HG02884 (cell line): ENCODE data around the gene IL23R.

ENCODE experiments used
- ATAC-seq: cut with Tn5 transposase; IDR thresholded peaks from one replicate; pipeline ENCODE4 v1.9.1; 2021; ENCODE audit warnings: mild to moderate bottlenecking, moderate library complexity; ENCODE audit not compliant: unreplicated experiment

The IL23R gene

GRCh38 chr1:67148516-67149178, 17.6 kb upstream of the IL23R start:
- no peak for ATAC-seq

DNA sequence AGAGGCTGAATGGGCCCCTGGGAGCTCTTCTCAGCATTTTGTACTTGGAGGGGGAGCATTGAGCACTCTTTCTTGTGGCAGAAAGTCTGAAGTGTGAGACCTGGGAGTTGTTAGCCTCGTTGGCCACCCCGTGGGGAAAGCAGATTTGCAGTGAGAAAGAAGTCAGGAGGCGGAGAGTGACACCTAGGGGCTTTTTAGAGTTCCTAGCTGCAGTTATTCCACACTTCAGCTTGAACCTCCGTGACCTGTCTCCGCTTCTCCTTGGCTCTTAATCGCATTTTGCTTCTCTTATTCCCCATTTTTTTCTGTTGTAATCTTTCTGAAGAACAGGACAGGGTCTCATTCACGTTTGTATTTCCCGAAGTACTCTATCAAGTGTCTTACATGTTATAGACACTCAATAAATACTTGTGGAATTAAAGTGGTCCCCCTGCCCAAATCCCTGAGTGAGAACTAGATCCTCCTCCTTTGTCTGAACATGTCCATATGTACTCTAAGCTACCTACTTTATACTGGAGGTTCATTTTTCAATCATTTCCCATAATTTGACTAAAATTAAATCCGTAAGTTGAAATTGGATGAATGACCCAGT, 17.0 kb upstream of the IL23R start:
- peak; percentile 85 for ATAC-seq

GRCh38 chr1:67150931-67151330, 15.3 kb upstream of the IL23R start:
- ATAC-seq, result no peak

DNA sequence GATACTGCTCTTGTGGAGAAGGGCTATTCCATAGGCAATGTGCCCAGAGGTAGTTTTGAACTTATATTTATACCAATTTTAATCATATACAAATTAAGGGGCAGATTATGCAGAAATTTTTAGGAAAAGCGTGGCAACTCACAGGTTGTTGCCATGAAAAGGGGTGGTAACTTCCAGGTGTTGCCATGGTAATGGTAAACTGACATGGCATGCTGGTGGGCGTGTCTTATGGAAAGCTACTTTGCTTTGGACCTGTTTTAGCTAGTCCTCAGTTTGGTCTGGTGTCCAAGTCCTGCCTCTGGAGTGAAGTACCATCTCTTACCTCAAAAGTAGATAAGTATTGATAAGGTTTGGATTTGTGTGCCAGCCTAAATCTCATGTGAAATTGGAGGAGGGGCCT, 7.9 kb upstream of the IL23R start:
- no peak for ATAC-seq

- no peak for ATAC-seq
Observed at GRCh38 chr1:67159233-67159632, 7.0 kb upstream of the IL23R start.

- peak; percentile 64 for ATAC-seq
Observed at GRCh38 chr1:67162954-67163353, 3.3 kb upstream of the IL23R start.

- no peak for ATAC-seq
Observed at GRCh38 chr1:67165468-67166041, 699 bp upstream of the IL23R start.

GRCh38 chr1:67169496-67169895, 3.2 kb downstream of the IL23R start:
- no peak for ATAC-seq

GRCh38 chr1:67169932-67170331, 3.7 kb downstream of the IL23R start:
- no peak for ATAC-seq

- no peak for ATAC-seq
Observed at GRCh38 chr1:67170751-67171573, 4.7 kb downstream of the IL23R start.

- ATAC-seq, result peak; percentile 6
Observed at GRCh38 chr1:67171574-67171955, 5.3 kb downstream of the IL23R start.

- peak; percentile 55 for ATAC-seq
Observed at GRCh38 chr1:67171978-67172377, 5.7 kb downstream of the IL23R start.

DNA sequence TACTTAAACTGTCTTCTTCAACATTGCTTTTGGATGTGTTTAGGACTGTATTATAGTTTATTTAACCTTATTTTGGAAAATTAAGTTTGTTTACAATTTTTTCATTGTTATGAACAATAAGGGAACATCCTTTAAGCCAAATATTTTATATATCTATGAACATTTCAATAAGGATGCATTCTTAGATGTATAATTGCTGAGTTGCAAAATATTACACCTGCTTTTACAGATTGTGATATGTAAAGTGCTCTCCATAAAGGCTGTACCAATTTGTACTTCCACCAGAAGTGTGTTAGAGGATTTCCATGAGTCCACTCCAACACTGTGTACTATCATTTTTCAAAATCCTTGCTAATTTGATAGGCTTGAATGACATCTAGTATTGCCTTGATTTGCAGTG, 7.7 kb downstream of the IL23R start:
- ATAC-seq, result no peak

DNA sequence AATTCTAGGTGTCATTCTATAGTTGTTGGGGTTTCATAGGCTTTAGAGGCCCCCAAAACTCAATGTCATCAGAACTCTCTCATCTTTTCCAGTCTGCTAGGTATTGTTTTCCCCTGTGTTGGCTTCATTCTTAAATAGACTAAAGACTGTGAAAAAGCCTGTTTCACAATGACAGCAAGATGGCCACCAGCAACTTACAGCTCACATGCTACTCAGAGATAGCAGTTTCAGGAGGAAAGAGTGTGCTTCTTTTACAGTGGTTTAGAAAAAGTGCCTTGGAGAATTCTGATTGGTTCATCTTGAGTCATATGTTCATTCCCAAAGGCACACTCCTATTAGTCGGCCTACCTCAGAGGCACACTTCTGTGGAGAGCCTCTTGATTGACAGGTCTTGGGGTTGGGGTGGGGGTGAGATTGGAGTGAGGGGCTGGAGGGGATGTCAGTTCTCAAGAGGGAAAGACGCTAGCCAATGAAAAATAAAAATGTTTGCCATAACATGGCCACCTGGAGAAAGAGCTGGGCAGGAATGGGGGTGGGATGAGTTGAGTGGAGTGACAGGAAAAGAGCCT, 8.5 kb downstream of the IL23R start:
- peak; percentile 61 for ATAC-seq

DNA sequence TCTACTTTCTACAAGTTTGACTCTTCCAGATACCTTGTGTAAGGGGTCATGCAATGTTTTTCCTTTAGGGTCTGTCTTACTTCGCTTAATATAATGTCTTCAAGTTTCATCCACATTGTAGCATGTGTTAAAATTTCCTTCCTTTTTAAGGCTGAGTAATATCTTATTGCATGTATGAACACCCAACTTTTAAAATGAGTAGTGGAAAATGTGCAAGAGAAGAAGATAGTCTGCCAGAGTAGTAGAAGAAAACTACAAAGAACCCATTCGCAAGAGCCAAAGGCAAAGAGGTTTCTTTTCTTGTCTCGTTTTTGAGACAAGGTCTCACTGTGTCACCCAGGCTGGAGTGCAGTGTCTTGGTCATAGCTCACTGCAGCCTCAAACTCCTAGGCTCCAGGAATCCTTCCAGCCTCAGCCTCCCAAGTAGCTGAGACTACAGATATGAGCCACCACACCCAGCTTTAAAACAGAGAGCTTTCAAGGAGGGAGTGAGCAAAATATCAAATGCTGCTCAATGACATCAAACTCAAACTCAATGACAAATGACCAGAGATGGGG, 9.4 kb downstream of the IL23R start:
- no peak for ATAC-seq

DNA sequence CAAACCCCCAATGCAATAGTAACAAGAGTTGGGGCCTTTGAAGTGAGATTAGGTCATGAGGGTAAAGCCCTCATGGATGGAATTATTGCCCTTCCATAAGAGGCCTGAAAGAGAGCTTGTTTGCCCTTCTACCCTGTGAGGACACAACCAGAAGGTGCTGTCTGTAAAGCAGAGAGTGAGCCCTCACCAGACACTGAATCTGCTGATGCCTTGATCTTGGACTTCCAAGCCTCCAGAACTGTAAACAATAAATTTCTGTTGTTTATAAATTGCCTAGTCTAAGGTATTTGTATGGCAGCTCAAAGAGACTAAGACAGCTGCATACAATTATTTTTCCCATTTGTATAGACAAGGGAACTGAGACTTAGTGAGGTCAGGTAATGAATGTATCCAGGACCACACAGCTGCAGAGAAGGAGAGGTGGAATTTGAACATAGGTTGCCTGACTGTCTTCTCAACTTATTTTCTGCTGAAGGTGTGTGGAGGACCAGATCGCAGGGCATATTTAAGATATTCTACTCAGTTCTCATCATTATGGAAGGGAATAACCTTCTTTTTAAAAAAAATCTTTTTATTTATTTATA, 18.7 kb downstream of the IL23R start:
- no peak for ATAC-seq

DNA sequence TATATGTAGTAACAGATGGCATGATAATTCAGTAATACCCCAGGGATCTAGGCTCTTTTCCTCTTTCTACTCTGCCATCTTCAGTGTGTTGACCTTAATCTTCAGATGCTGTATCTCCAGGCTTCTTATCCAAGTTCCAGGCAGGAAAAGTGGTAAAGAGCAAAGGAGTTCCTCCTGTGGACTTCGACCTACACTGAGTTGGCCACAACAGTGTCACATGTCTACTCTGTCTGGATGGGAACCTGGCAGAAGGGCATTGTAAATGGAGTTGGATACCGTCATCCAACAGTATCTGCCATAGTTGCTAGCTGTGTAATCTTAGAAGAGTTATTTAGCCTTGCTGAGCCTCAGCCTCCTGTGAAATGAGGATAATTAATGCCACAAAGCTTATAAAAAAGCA, 21.9 kb downstream of the IL23R start:
- no peak for ATAC-seq

DNA sequence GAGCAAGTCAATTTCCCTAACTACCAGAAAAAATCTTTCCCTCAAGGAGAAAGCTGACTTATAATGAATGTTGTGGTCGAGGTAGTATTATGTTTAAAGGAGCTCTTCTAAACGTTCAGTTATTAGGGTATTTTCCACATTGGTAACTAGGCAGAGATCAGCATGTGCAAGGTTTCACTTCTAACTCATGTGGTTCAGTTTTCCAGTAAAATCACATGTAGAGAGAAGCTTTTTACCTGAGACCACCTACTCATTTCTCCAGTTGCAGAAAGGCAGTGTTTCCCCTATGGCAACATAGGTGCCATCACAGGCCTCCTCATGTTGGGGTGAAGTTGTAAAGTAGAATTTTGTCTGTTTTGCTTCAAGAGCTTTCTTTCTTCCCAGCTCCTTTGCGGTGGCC, 23.7 kb downstream of the IL23R start:
- no peak for ATAC-seq

GRCh38 chr1:67190410-67190809, 24.2 kb downstream of the IL23R start:
- no peak for ATAC-seq

GRCh38 chr1:67190942-67191341, 24.7 kb downstream of the IL23R start:
- no peak for ATAC-seq
